ENCODE results near the gene ZNF148.

ZNF148 gene

GRCh38 chr3:125229707-125230106 lies 145.4 kb downstream of the ZNF148 start:
- no peak for DNase-seq (ENCODE audit: low read depth in 1 of 2, low spot score in 1 of 2)

GRCh38 chr3:125229168-125229567 lies 146.0 kb downstream of the ZNF148 start:
- no peak for DNase-seq (ENCODE audit: low read depth in 1 of 2, low spot score in 1 of 2)

DNA sequence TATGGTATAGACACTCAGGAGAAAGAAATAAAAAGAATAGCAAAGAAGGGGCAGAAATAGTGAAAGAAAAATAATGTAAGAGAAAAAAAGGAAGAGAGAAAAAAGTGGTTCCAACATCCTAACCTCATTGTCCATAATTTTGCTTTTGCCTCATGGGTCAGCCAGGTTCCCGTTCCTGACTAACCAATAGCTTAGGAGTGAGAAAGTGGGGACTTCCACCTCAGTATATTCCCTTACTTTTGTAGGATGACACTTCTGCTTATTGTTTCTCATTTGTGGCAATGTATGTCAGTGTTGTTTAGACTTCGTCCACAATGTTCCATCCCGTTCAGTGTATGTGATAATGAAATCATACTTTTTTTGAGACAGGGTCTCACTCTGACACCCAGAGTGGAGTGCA lies 153.3 kb downstream of the ZNF148 start:
- DNase-seq (ENCODE audit: low read depth in 1 of 2, low spot score in 1 of 2): no peak

- no peak for DNase-seq (ENCODE audit: low read depth in 1 of 2, low spot score in 1 of 2)
Observed at GRCh38 chr3:125220727-125221429, 154.2 kb downstream of the ZNF148 start.

DNA sequence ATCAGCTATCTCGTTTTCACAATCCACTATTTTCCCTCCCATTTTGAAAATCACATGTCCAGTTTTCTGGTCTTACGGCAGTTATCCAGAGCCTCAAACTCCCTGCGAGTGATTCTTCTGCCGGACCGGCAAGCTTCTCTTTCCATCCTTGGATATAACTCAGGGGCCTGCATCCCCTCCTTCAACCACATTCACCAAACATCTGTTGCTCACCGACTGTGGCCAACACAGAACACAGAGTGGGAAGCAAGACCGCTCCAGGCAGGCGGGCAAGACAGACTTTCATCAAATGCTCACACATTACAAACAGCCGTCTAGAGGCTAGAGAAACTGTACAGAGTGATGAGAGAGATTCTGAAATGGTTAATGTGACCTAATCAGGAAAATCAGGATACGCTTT lies 154.9 kb downstream of the ZNF148 start:
- no peak for DNase-seq (ENCODE audit: low read depth in 1 of 2, low spot score in 1 of 2)

DNA sequence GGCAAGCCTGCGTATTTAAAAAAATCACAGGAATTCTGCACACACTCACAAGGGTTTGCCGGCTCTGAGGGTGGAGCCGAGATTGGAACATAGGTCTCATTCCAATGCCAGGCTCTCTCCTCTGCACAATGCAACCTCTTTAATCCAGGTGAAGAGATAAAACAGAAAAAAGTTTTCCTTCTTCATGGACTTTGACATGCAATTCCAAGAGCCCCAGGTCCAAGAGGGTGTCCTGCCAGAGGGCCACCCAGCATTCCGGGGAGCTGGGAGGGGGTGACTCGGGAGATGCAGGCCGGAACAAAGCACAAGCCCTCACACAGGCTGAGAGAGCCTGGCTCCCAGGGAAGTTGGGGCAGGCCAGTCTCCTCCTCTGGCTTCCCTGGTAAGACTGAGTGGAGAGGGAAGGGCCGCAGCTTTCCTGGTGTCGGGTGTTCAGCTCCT lies 155.8 kb downstream of the ZNF148 start:
- DNase-seq (ENCODE audit: low read depth in 1 of 2, low spot score in 1 of 2): no peak

GRCh38 chr3:125214738-125215137 lies 160.4 kb downstream of the ZNF148 start:
- DNase-seq (ENCODE audit: low read depth in 1 of 2, low spot score in 1 of 2): no peak

GRCh38 chr3:125213946-125214542 lies 161.1 kb downstream of the ZNF148 start:
- DNase-seq (ENCODE audit: low read depth in 1 of 2, low spot score in 1 of 2): no peak

GRCh38 chr3:125213364-125213755 lies 161.8 kb downstream of the ZNF148 start:
- DNase-seq (ENCODE audit: low read depth in 1 of 2, low spot score in 1 of 2): no peak

DNA sequence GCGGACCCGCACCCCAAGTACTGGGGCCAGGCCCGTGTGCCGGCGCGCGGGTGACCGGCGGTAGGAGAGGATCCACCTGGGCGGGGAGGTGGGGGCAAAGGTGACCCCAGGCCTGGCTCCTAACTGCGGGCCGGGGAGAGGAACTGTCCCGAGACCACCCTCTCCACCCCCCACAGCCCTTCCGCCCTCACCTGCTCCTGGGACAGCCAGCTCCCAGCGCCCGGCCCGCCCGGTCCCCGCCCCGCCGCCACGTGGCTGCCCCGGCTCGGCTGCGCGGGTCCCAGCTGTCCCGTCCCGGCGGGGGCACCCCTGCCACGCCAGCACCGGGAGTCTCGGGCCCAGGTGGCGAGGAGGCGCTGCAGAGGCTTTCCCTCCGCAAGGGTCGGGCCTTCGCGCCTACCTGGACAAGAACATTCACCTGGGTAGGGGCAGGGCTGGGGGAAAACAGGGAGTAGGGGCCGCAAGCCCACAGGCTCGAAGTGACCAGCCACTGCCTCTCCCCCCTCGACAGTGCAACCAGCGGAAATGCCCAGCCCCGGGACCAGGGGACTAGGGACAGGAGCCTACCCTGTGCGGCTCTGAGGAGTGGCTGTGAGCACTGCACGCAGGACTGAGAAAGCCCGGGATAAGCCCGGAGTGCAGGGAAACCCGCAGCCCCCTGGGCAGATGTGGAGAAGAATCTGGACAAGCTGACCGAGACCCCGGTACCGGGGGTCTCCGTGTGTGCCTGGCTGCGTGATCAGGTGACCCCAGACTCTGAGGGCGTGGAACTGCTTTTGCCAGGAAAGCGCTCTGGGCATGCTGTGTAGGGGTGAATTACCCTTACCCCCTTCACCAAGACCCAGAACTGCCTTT lies 162.4 kb downstream of the ZNF148 start, which contains the start of gene SLC12A8:
TSS of gene SLC12A8 (minus strand) at position 240 of the 855 bp plus-strand sequence. CDS start 1,399 bp downstream, outside the sequence.
- no peak for DNase-seq (ENCODE audit: low read depth in 1 of 2, low spot score in 1 of 2)

DNA sequence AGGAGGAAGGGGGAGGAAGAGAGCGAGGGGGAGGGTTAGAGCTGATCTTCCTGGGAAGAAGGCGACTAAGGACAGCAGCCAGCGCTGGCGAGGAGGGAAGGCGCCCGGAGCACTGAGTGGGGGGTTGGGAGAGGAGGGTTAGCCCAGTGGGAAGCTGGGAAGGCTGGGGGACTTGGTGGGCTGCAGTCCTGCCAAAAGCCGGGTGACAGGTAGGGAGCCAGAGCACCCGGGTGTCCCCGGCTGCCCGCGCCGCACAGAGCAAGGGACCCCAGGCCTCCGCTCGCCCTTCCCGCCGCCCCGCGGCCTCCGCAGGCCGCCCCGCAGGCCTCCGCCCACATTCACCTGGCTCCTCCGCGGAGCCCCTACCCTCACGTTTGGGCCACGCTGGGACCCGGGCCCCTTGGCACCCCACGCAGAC lies 163.0 kb downstream of the ZNF148 start:
- DNase-seq (ENCODE audit: low read depth in 1 of 2, low spot score in 1 of 2): no peak

- no peak for DNase-seq (ENCODE audit: low read depth in 1 of 2, low spot score in 1 of 2)
Observed at GRCh38 chr3:125211523-125212090, 163.5 kb downstream of the ZNF148 start.

GRCh38 chr3:125207949-125208568 lies 167.1 kb downstream of the ZNF148 start:
- no peak for DNase-seq (ENCODE audit: low read depth in 1 of 2, low spot score in 1 of 2)

GRCh38 chr3:125207507-125207906 lies 167.6 kb downstream of the ZNF148 start:
- no peak for DNase-seq (ENCODE audit: low read depth in 1 of 2, low spot score in 1 of 2)

DNA sequence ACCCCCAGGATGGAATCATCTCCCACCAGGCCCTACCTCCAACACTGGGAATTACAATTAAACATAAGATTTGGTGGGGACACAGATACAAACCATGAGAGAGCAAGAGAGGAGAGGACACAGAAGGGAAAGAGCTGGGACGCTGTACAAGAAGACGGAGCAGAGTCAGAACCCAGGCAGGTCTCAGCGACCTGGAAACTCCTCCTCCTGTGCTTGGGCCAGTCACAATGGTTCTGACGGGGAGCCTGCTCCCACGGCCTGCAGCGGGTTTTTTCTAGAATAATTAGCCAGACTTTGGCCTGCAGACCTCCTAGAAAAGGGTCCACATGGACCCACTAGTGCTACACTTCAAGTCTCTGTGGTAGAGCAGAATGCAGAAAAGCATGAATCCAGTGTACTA lies 168.2 kb downstream of the ZNF148 start:
- no peak for DNase-seq (ENCODE audit: low read depth in 1 of 2, low spot score in 1 of 2)

- no peak for DNase-seq (ENCODE audit: low read depth in 1 of 2, low spot score in 1 of 2)
Observed at GRCh38 chr3:125203731-125204130, 171.4 kb downstream of the ZNF148 start.

GRCh38 chr3:125202197-125202596 lies 172.9 kb downstream of the ZNF148 start:
- no peak for DNase-seq (ENCODE audit: low read depth in 1 of 2, low spot score in 1 of 2)

- DNase-seq (ENCODE audit: low read depth in 1 of 2, low spot score in 1 of 2): no peak
Observed at GRCh38 chr3:125200731-125201139, 174.4 kb downstream of the ZNF148 start.

DNA sequence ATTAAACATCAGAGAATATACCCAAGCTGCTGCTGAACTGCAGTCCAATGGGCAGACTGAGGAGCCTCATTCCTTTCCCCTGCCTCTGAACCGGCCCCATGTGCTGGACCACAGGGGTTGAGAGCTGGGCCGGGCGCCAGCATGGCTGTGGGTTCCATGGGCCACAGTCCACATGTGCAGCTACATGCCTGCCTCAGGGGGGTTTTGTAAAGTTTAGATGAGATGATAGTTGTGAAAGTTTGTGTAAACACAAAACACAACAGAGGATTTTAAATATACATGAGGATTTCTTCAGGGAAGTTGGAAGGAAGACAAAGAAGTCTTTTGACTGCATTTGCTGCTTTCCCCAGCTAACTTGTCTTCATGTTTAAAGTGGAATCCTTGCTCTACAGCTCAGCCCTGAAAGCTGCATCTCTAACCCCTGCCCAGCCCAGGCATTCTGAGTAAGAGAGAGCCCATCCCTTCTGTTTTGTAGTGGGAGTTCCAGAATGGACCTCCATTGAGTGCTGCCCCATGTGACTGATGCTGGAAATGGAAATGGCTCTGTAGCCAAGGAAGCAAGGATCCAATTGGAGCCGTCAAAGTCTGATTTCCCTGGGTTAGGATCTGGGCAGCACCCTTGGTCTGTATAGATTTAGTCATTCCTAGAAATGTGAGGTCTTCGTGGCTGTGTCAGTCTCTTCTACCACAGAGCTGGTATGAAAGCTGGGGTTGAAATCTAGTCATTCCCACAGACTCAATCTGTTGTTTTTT lies 180.1 kb downstream of the ZNF148 start:
- no peak for DNase-seq (ENCODE audit: low read depth in 1 of 2, low spot score in 1 of 2)

Data from activated T-helper 1 cell treated with anti-CD3 and anti-CD28 coated beads, Interleukin-2, amount 50 U/mL, for 16 hours (primary cell).